ENCODE data around the gene SMAD2. TPM values are rescaled to one million over a fixed set of nuclear protein-coding genes. Genes with fewer than 3 reads are reported as not detected.

SMAD2 gene
- total and polyA plus RNA-seq, 9 of the 15 experiments (the other 6 are each of a cell fraction or from before 2014, with no cell fraction given) = 9.2 to 49.6 (median 33.7) TPM

DNA sequence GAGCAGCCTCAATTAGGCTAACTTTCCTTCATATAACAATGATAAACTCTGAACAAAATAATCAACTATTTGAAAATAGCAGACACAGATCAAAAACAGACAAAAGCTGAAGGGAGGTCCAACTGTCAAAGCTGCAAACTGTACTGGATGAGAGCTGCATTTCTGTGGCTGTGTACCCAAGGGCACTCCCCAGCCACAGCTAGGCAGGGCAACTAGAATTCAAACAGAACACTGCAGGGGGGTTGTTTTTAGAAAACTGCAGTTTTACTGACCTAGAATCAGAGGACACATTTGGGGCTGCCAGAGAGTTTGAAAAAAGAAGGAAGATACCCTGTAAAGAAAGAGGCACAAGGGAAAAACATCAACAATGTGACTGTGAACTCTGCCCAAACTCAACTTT lies 56.8 kb downstream of the SMAD2 start:
- no peak overlapping the region for H3K4me3 ChIP-seq
- H3K4me2 ChIP-seq (ENCODE audit: insufficient read depth, low read length) = no peak overlapping the region
- DNase-seq (ENCODE audit: extremely low read depth in 1 of 4, low spot score in 3 of 4) (no peak), FAIRE-seq (no peak), ATAC-seq (no peak)
- H3K4me1 ChIP-seq (replicated peaks in 1 of 2; ENCODE audit: control insufficient read depth in 2 of 2, insufficient read depth in 2 of 2, low read length in 2 of 2) = no peaks in the 10 kb centered on the region
- intact Hi-C loops (cut with micrococcal nuclease) = no loop called here
- H3K36me3 ChIP-seq (ENCODE audit: control insufficient read depth, insufficient read depth, low read length) = peaks cover 5% of the 10 kb centered on the region; the same call in 1 of the 3 replicates
- no peak overlapping the region for H3K9ac ChIP-seq (ENCODE audit: insufficient read depth in 1 of 2, low read depth in 2 of 2, low read length in 2 of 2)
- no peaks in the 10 kb centered on the region for H3K27me3 ChIP-seq (ENCODE audit: control insufficient read depth in 2 of 2, insufficient read depth in 2 of 2, low read length in 2 of 2)
- no peaks in the 10 kb centered on the region for H3K9me3 ChIP-seq (replicated peaks; ENCODE audit: control insufficient read depth, insufficient read depth, low read depth, low read length)
- no peaks in the 10 kb centered on the region for H3K9me1 ChIP-seq (ENCODE audit: control insufficient read depth, insufficient read depth, low read length)
- BruUV-seq (replicated peaks) = no TSS peak
- in situ Hi-C loops (cut with MboI) = no loop called here
- POLR2A ChIA-PET = no interaction called here
- no peak overlapping the region for H3K27ac ChIP-seq (ENCODE audit: extremely low read depth, low read depth, low read length)
- H2AFZ ChIP-seq (ENCODE audit: low read depth, low read length) = no peak overlapping the region
- CTCF ChIA-PET (ENCODE audit: low intra/inter-chr PET ratio) = no interaction called here
- no peaks in the 10 kb centered on the region for H4K20me1 ChIP-seq (replicated peaks; ENCODE audit: control insufficient read depth, insufficient read depth, low read length)
- peaks cover 10% of the 10 kb centered on the region; the same call in 2 of the 3 replicates for H3K79me2 ChIP-seq (ENCODE audit: control insufficient read depth, insufficient read depth, low read length)
- TF ChIP-seq KLF10 (CRISPR knock-in tag; IDR thresholded peaks at IDR 0.05) = no peak
- TF ChIP-seq CAMTA2 (CRISPR knock-in tag; conservative IDR thresholded peaks at IDR 0.05) = no peak
- no peak for TF ChIP-seq TRIM25 (IDR thresholded peaks at IDR 0.05; ENCODE audit: borderline replicate concordance)

GRCh38 chr18:47872426-47872825 lies 58.0 kb downstream of the SMAD2 start:
- Histone ChIP-seq H4K20me1 (replicated peaks; ENCODE audit: control insufficient read depth, insufficient read depth, low read length) (no peaks in the 10 kb centered on the region), H2AFZ (ENCODE audit: low read depth, low read length) (no peak overlapping the region), H3K4me3 (no peak overlapping the region), H3K4me1 (replicated peaks in 1 of 2; ENCODE audit: control insufficient read depth in 2 of 2, insufficient read depth in 2 of 2, low read length in 2 of 2) (no peaks in the 10 kb centered on the region), H3K9ac (ENCODE audit: insufficient read depth in 1 of 2, low read depth in 2 of 2, low read length in 2 of 2) (no peak overlapping the region), H3K9me3 (replicated peaks; ENCODE audit: control insufficient read depth, insufficient read depth, low read depth, low read length) (no peaks in the 10 kb centered on the region), H3K79me2 (ENCODE audit: control insufficient read depth, insufficient read depth, low read length) (peaks cover 10% of the 10 kb centered on the region; the same call in 2 of the 3 replicates), H3K9me1 (ENCODE audit: control insufficient read depth, insufficient read depth, low read length) (no peaks in the 10 kb centered on the region), H3K4me2 (ENCODE audit: insufficient read depth, low read length) (no peak overlapping the region), H3K27ac (ENCODE audit: extremely low read depth, low read depth, low read length) (no peak overlapping the region), H3K36me3 (ENCODE audit: control insufficient read depth, insufficient read depth, low read length) (peaks cover 14% of the 10 kb centered on the region; the same call in 1 of the 3 replicates), H3K27me3 (ENCODE audit: control insufficient read depth in 2 of 2, insufficient read depth in 2 of 2, low read length in 2 of 2) (no peaks in the 10 kb centered on the region)
- 97% methylated on average over 6 of the region's 6 CpGs for WGBS (ENCODE audit: insufficient coverage, low coverage, missing lambda C conversion rate)
- BruUV-seq (replicated peaks) = no TSS peak
- in situ Hi-C loops (cut with MboI) (no loop called here), intact Hi-C loops (cut with micrococcal nuclease) (no loop called here)
- ATAC-seq = no peak
- ChIA-PET CTCF (ENCODE audit: low intra/inter-chr PET ratio) (no interaction called here), POLR2A (no interaction called here)
- no peak for FAIRE-seq
- no peak for DNase-seq (ENCODE audit: extremely low read depth in 1 of 4, low spot score in 3 of 4)
- TF ChIP-seq, protein P1, sequence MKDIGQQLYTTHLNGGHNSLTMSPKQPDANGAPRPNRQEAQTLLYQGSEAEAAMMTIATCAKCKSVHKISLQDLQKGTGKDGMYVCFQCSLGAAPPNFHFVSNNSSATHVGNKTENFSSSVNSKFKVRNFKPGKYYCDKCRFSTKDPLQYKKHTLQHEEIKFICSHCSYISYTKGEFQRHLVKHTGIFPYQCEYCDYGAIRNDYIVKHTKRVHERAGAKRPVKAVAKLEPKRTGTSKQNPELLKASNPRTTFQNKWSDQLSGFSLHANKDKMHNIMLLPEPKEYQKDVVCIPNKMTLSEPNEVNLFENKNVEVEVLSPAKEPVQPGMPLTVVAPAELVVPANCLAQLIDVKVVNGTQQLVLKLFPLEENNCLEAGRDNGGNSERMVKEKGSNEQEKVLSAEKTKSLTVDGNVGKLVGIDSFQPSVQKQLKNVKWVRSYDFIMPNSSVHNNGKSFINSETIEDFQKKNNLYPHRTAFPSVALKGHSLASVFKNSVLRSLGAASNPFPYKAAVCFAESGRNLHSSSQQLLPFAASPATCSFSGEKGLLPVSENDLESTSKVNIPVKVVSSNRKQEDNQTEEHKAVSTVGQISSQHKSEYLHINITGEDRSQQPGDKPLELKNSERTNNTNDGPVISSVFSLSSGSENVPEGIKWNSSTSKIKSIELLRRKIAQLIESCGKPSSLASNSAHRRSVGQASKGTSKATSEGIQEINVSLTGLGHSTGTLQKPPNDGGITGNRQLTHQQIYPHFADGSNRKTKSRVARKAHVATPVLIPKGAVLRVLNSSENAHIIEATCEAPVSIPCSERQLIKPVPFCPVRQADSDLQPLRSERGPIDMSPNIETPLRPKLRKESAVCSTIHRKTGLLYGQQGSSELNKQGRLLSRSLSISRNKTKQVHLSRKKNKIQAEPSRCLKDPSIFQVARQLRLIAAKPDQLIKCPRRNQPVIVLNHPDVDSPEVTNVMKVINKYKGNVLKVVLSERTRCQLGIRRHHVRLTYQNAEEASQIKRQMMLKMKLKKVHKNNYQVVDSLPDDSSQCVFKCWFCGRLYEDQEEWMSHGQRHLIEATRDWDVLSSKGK (CRISPR knock-in tag; IDR thresholded peaks at IDR 0.05) = no peak
- no peak for TF ChIP-seq TBP (optimal IDR thresholded peaks at IDR 0.05; ENCODE audit: low read depth, low read length)
- TF ChIP-seq KAT2B (IDR thresholded peaks at IDR 0.05; ENCODE audit: low read depth, low read length) = no peak
- no peak for TF ChIP-seq SAFB2 (IDR thresholded peaks at IDR 0.05; ENCODE audit: borderline replicate concordance, low read depth, low read length, severe bottlenecking)
- TF ChIP-seq, protein P2, sequence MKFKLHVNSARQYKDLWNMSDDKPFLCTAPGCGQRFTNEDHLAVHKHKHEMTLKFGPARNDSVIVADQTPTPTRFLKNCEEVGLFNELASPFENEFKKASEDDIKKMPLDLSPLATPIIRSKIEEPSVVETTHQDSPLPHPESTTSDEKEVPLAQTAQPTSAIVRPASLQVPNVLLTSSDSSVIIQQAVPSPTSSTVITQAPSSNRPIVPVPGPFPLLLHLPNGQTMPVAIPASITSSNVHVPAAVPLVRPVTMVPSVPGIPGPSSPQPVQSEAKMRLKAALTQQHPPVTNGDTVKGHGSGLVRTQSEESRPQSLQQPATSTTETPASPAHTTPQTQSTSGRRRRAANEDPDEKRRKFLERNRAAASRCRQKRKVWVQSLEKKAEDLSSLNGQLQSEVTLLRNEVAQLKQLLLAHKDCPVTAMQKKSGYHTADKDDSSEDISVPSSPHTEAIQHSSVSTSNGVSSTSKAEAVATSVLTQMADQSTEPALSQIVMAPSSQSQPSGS (CRISPR knock-in tag; IDR thresholded peaks at IDR 0.05) = no peak
- no peak for TF ChIP-seq PHF20 (IDR thresholded peaks at IDR 0.05; ENCODE audit: partially characterized antibody)
- TF ChIP-seq EP300 (IDR thresholded peaks at IDR 0.05; ENCODE audit: low read length) = no peak
- TF ChIP-seq YBX1 (IDR thresholded peaks at IDR 0.05) = no peak
